ENCODE results near the gene PGGT1B. TPM values are rescaled to one million over a fixed set of nuclear protein-coding genes. Genes with fewer than 3 reads are reported as not detected.

PGGT1B gene
- total and polyA plus RNA-seq, 2 of the 8 experiments (the other 6 are each of a cell fraction or from before 2014, with no cell fraction given), result 1.9 to 43.1 TPM

- TF ChIP-seq CHD7 (IDR thresholded peaks at IDR 0.05; ENCODE audit: insufficient replicate concordance, low read length) (no peak), CHD1 (IDR thresholded peaks at IDR 0.05; ENCODE audit: low read depth, low read length) (no peak), TEAD4 (IDR thresholded peaks at IDR 0.05; ENCODE audit: low read depth, low read length) (no peak), SIRT6 (IDR thresholded peaks at IDR 0.05; ENCODE audit: low read length) (no peak), GABPA (IDR thresholded peaks at IDR 0.05; ENCODE audit: borderline replicate concordance, insufficient read depth, low read length) (no peak), SRF (IDR thresholded peaks at IDR 0.05; ENCODE audit: low read depth, low read length) (no peak), SP4 (IDR thresholded peaks at IDR 0.05; ENCODE audit: low read length) (no peak), SP2 (IDR thresholded peaks at IDR 0.05; ENCODE audit: low read length) (no peak)
These were observed 48.1 kb downstream of the PGGT1B start (continued) for GRCh38 chr5:115214541-115214940.

Data from H1 (cell line).